Nucleus accumbens (tissue), 56 donors: ENCODE data around the gene AOC1.
"Not testable (repeated sequence)": the region's sequence is repeated elsewhere in the genome, so short reads cannot be mapped to it uniquely, and the experiment has no call there.

ENCODE experiments used
- DNase-seq, 56 donors: peaks; one replicate each; lab custom pipeline; 2025; lab: John Stamatoyannopoulos, UW

The AOC1 gene

DNA sequence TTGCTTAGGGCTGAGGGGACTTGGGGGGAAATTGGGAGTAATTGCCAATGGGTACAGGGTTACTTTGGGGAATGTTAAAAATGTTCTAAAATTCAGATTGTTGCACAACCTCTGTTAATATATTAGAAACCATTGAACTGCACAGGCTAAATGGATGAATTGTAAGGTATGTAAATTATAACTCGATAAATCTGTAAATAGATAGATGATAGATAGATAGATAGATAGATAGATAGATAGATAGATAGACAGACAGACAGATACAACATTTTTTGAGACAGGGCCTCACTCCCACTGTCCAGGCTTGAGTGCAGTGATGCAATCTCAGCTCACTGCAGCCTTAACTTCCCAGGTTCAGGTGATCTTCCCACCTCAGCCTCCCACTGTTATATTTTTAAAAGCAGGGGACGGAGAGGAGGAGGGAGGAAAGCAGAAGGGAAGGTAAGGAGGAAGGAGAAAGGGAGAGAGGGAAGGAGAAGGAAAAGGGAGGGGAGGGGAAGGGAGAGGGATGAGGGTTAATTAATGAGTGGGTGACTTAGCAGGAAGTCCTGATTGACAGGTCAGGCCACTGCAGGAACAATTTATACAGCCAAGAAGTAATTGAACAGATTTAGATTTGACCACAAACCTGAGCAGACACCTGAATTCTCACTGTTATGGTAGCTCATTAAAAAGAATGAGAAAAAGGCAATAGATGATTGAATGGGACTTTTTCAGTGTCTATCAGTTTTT, 38.7 kb downstream of the AOC1 start:
- DNase-seq, result no peak

DNA sequence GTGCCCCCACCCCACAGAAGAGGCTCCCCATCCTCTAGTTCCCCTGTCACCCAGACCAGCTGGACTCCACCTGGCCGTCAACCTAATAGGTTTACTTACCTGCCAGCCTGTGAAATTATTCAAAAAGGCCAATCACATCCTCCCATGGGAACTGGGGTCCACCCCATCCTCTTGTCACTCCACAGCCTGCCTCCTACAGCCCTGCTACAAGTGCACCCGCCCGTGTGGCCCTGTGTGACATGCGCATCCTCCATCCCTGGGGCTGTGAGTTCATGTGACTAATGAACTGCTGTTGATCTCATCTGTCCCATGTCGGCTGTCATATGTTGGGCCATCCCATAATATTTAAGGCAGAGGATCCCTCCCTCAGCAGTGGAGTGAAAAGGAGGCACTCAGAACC, 39.4 kb downstream of the AOC1 start:
- DNase-seq, result no peak

DNA sequence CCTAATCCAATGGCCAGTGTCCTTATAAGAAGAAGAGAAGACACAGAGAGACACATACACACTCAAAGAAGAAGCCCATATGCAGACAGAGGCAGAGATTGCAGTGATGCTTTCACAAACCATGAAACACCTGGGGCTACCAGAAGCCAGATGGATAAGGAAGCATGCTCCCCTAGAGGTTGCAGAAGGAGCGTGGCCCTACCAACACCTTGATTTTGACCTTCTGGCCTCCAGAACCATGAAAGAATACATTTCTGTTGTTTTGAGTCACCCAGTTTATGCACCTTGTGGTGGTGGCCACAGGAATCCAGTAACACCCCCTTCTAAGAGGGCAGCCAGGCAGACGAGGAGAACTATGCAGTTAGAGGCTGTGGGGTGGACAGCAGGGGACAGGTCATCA, 43.5 kb downstream of the AOC1 start:
- DNase-seq, result no peak

DNA sequence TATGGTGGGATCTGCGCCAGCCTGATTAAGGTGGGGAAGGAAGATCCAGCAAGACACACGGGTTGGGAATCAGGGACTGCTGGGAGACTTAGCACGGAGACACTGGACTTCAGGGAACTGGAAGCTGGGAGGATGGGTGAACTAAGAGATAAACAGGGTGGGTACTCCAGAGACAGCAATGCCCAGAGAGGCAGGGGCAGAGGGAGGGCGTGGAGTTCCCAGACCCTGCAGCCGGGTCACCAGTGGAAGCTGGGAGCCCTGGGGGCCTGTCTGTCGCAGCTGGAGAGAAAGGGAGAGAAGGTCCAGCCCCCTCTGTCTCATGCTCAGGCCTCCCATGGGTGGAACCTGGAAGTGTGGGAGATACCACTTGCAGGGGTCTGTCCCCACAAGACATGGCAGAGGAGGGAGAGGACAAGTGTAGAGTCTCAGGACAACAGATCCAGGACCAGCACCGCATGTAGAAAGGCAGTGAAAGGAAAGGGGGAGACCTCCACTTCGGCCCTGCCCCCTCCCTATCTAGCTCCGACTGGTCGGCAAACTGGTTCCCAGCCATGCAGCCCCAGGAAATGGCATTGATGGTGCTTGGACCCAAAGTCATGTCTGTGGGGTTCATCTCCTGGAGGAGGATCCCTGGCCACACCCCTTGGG, 44.4 kb downstream of the AOC1 start:
- DNase-seq, result no peak

DNA sequence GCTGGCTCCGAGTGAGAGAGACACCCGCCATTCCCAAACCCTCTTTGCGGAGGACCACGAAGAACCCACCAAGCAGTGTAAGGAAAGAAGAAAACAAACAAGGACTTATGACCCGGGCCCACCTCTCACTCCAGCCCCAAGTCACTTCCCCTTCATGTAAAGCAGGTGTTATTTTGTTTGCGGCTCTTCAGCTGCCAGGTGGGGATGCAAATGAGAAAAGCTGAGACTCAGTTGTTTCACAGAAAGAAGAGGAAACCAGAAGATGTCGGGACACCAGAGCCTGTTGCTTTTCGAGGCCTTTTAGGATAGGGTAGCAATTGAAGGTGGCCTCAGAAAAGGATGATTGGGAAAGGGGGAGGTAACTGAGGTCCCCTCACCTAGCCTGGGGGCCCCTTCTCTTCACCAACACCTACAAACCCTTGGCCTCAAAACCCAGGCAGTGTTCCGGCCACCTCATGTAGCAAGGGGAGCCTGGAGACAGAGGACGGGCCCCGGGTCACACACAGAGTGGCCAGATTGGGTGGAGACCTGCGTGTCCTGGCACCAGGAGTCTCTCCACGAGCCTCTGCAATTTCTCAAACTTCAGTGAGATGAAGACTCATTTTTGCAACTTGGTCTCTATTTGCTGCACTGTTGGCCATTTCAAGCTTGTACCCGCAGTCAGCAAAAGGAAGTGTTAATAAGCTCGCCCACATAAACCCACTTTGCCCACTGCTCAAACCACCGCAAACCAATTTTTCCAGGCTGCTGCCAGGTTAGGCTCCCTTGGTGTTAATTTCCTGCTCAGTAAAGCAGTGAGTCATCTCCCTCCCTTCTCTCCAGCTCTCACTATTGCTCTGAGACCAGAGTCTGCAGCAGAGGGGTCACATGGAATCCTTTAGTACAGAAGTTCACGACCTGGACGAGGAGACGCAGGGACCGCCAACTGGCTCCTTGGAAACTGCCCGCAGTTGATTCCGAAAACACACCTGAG, 45.5 kb downstream of the AOC1 start:
- no peak for DNase-seq

DNA sequence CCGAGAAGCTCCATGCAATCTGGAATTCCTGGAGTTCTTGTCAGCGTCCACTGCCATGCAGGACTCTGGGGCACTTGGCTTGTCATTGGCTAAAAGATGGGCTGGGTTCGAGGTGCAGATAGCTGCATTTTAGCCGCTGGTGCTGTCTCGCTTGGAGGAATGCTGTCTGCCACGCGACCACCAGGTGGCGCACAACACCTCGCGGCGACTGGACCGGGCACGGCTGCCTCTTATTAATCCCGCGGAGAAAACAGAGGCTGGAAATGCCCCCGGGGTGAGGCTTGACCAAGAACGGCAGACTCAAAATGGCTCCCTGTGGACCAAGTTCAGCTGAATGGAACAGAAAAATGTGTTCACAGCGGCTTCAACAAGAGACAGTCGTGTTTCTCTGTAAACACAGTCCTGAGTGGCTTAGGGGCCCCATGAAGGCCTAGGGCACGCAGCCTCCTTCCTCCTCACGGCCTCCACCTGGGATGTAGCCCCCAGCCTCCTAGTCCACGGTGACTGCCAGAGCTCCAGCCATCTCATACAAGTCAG, 46.2 kb downstream of the AOC1 start:
- peak in 49 of 56 donors; percentile 30 to 90 (median 61) for DNase-seq

DNA sequence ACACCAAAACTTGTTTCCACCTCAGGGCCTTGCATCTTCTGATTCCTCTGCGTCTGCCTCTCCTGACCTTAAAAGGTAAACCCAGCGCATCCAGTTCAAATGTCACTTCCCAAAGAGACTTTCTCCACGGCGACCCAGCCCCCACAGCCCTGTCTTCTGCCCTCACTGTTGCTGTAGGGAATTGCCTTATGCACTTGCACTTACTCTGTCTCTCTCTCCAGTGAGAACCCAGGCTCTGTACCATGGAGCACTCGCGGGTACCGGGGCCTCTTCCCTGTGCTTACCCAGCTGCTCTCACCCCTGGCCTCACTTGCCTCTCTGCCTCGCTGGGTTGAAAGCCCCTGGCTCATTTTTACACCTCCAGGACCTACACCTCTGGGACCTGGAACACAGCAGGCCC, 48.4 kb downstream of the AOC1 start:
- DNase-seq, result no peak

DNA sequence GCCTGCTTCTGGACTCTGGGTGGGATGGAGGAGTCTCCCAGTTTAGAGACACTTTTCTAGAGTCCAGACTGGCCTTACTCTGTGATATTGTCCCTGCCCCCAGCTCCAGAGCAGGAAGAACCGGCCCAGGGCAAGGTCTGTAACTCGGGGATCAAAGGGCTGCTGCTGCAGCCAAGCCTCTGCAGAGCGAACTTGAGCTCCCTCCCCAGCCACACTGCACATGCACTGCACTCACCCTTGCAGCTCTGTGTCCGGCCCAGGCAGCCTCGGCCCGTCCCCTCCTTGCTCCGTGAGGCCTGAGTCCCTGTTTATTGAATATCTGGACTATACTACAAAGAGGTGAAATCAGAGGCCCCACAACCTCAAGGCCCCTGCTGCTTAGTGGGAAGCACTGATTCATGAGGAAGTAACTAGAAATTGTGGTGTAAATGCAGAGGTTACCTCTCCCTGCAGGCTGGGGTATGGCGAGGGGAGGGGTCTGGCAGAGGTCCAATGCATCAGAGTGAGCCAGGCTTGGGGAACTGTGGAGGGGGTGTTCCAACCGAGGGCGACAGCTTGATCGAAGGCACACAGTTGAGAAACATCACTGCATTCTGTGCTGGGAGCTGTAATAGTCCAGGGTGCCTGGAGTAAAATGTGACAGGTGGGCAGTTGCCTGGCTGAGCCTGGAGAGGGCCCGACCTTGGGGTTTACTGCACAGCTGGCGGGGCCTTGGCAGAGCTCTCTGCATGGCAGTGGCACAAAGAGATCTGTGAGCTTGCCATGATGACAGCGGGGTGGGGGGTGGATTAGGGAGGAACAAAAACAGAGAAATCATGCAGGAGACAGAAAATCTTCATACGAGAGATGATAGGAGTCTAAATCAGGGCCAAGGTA, 49.1 kb downstream of the AOC1 start:
- peak in 36 of 56 donors; percentile 12 to 65 (median 34) for DNase-seq

DNA sequence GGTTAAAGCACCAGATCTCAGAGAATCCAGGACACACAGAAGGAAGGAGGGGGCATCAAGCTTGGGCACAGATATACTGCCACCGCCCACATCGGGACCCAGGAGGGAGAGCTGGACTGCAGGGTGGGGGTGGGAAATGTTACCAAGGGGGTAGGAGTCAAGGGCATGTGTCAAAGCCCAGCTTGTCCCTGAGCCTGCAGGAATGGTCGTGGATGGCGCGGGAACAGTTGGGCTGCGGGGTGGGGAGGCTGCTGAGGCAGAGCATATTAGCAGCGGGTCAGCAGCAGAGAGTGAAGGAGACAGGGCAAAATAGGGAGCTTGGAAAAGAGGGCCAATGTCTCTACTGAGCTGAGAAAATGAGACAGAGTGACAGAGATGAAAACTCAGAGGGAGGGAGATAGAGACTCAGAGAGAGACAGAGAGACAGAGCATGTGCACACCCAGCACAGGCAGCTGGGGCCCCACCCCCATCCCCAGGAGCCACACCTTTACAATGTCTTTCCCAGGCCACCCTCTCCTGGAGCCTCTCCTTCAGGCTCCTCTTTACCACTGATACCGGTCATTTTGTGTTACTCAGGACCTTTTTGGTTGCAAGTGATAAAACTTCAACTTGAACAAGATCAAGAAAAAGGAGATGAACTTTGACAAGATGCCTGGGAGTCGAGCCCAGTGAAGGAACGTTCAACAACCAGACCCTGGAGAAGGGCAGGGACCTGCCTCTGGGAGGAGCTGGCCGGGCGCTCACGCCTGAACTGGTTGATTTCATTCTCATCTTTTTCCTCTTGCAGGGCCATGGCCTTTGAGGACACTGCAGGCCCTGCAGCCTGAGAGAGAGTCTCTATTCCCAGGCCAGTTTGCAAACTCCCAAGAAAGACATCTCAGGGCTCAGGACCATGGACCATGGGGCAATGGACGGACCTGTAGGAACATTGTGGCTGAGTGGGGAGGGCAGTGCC, 50.0 kb downstream of the AOC1 start:
- DNase-seq, result peak in 1 of 56 donors; percentile 7

DNA sequence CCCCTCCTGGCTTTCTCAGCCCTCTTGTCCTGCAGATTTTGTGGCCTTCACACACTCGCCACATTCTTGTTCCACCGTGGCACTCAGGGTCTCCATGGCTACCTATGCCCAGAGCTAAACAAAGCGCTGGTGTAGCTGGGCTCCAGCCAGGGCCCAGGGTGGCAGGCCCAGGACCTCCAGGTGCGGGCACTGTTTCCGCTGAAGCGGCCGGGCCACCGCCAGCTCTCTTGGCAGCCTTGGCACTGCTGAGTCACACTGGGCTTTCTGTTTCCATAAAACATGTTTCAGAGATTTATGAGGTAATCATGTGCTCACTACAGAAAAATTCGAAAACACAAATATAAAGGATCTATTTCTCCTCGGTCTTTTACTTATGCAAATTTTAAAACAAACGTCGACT, 51.3 kb downstream of the AOC1 start:
- peak in 26 of 56 donors; percentile 17 to 72 (median 34) for DNase-seq

DNA sequence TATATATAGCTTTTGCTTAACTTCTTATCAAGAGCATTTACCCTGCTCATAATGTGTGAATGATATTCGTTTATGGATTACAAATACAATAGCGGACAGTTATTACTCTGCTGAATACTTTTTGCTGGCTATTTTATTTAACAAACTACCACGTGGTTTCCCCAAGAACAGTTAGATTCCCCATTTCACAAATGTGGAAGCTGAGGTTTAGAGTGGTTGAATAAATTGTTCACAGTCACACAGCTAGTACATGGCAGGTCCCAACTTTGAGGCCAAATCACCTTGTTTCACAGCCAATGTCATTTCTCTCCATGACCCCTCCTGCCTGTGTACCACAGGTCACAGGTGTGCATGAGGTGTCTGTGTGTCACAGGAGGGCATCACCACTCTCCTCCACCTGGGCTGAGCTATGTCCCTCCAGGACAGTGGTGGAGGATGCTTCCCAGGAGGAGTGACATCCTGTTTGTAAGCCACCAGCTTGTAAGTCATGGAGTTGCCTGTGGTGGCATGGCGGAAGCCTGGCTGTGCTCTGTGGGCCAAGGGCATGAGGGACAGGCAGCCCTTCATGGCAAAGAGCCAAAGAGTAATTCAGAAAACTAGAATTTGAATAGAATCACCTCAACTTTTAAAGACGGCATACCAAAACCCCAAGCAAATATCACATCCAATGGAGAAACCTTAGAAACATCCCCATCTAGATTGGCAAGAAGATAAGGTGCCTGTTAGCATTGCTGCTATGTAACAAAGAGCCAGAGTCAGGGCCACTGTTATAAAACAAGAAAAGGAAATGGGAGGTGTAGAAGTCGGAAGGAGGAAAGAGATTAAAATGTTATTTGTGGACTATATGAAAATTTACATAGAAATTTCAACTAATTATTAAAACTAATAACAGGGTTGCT, 51.9 kb downstream of the AOC1 start:
- DNase-seq, result no peak

DNA sequence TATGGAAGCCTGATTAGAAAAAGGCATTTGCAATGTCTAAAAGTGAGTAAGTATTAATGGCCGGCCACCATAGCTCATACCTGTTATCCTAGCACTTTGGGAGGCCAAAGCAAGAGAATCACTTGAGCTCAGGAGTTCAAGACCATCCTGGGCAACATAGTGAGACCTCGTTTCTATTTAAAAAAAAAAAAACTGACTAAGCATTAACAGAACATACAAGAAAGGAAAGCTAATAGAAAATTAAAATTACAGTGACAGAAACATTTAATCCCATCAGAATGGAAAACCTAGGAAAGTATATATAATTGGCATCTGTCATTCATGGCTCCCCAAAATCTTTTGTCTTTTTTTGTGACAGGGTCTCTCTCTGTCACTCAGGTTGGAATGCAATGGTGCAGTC, 55.9 kb downstream of the AOC1 start:
- DNase-seq, result no peak

DNA sequence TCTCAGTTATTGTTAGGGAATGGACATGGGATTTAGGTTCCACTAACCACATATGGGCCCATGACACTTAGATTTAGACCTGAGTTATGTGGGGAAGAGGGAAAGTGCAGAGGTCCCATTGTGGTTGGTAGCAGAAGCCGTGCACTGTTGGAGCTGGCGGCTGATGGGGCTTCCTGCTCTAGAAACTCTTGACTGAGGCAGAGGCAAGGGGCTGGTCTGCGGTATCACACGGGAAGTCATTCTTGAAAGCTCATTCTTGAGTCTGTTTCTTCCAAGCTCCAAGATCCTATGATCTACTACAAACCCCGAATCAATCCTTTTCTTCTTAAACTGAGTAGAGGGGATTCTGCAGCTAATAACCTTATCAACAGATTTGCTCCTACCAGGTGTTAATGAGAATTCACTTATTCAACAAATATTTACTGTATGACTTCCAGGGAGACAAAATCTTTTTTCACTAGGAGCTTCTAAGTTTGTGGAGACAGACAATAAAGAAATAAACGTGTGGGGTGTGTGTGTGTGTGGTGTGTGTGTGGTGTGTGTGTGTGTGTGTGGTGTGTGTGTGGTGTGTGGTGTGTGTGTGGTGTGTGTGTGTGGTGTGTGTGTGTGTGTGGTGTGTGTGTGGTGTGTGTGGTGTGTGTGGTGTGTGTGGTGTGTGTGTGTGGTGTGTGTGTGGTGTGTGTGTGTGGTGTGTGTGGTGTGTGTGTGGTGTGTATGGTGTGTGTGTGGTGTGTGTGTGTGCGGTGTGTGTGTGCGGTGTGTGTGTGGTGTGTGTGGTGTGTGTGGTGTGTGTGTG, 57.1 kb downstream of the AOC1 start:
- no peak for DNase-seq

DNA sequence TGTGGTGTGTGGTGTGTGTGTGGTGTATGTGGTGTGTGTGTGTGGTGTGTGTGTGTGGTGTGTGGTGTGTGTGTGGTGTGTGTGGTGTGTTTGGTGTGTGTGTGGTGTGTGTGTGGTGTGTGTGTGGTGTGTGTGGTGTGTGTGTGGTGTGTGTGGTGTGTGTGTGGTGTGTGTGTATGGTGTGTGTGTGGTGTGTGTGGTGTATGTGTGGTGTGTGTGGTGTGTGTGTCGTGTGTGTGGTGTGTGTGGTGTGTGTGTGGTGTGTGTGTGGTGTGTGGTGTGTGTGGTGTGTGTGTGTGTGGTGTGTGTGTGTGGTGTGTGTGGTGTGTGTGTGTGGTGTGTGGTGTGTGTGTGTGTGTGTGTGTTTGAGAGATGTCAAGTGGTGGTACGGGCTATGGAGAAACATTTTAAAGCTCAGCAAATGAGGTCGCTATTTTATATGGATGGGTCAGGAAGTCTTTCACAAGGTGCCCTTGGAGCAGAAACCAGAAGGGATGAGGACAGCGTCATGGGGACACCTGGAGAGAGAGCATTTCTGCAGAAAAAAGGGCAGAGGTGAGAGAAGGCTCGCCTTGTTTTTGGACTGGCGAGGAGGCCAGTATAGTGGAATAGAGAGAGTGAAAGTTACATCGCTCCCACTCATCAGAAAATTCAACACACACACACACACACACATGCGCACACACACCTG, 58.1 kb downstream of the AOC1 start:
- DNase-seq, result not testable (repeated sequence)

DNA sequence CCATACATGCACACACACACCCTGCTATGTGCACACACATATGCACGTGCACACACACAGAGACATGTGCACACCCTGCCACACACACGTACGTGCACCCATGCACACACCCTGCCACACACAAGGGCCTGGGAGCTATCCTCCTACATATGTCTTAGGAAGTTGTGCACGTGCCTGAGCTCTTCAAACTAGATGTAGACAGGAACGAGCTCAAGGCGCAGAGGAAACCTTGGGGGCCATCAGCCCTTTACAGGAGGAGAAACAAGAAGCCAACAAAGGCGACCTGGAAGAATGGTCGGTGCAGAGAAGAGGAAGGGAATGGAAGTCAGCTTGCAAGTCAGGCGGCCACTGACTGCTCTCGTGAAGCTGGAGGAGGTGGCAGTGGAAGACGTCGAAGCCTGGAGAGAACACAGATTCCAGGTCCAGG, 58.7 kb downstream of the AOC1 start:
- DNase-seq, result no peak
